OCI-LY3 (cell line): ENCODE measurements around the gene PLBD2.

ENCODE experiments used
- H2AFZ ChIP-seq: fragments of 200-600, 300-600 bp; shearing (Covaris generic); 2 replicates; pipeline ENCODE4 v1.6.0; 2014; ENCODE audit warnings: antibody characterized with exemption, low read depth, low read length
- H3K27ac ChIP-seq: fragments of 200-600, 300-600 bp; sonication (generic); 2 replicates; pipeline ENCODE4 v1.5.1; 2014; ENCODE audit warnings: mild to moderate bottlenecking, low read length, moderate library complexity, mixed read lengths
- H3K27me3 ChIP-seq: fragments of 200-600, 300-600 bp; sonication (generic); 2 replicates; pipeline ENCODE4 v1.6.1; 2014; ENCODE audit warnings: low read depth, low read length, mixed read lengths
- H3K36me3 ChIP-seq: fragments of 200-600, 300-600 bp; sonication (generic); replicated peaks from 2 replicates; pipeline ENCODE3; 2014; ENCODE audit warnings: low read depth, low read length, mixed read lengths
- H3K4me1 ChIP-seq: fragments of 300-600, 200-600 bp; sonication (generic); 2 replicates; pipeline ENCODE4 v1.6.1; 2014; ENCODE audit warnings: low read length, mixed read lengths
- H3K4me2 ChIP-seq: fragments of 200-600, 300-600 bp; sonication (generic); 2 replicates; pipeline ENCODE4 v1.6.1; 2014; ENCODE audit warnings: low read length, mixed read lengths
- H3K4me3 ChIP-seq: fragments of 300-600, 200-600 bp; sonication (generic); 2 replicates; pipeline ENCODE4 v1.5.1; 2014; ENCODE audit warnings: antibody characterized with exemption, mild to moderate bottlenecking, low read length, moderate library complexity
- H3K79me2 ChIP-seq: fragments of 300-600, 200-600 bp; shearing (Covaris generic); 2 replicates; pipeline ENCODE4 v1.6.1; 2014; ENCODE audit warnings: mild to moderate bottlenecking, low read length, mixed read lengths
- H3K9ac ChIP-seq: fragments of 300-600, 200-600 bp; shearing (Covaris generic); 2 replicates; pipeline ENCODE4 v1.6.0; 2014; ENCODE audit warnings: mild to moderate bottlenecking, low read length, moderate library complexity
- H3K9me3 ChIP-seq: fragments of 200-600, 300-600 bp; shearing (Covaris generic); 2 replicates; pipeline ENCODE4 v1.6.1; 2014; ENCODE audit warnings: low read length, mixed read lengths; ENCODE audit not compliant: insufficient read depth
- H4K20me1 ChIP-seq: fragments of 200-600, 300-600 bp; sonication (generic); 2 replicates; pipeline ENCODE4 v1.6.1; 2016; ENCODE audit warnings: low read length, mixed read lengths; ENCODE audit not compliant: insufficient read depth
- CTCF ChIP-seq: fragments of 200-600, 300-600 bp; sonication (generic); IDR thresholded peaks from 2 replicates; pipeline ENCODE4 v1.5.1; 2014; ENCODE audit warnings: antibody characterized with exemption, low read length, low read depth
- EZH2phosphoT487 ChIP-seq: fragments of 200-600 bp; shearing (Covaris generic); IDR thresholded peaks from 2 replicates; pipeline ENCODE4 v1.6.1; 2018; ENCODE audit warnings: antibody characterized with exemption, mixed run types, low read depth

PLBD2 gene

DNA sequence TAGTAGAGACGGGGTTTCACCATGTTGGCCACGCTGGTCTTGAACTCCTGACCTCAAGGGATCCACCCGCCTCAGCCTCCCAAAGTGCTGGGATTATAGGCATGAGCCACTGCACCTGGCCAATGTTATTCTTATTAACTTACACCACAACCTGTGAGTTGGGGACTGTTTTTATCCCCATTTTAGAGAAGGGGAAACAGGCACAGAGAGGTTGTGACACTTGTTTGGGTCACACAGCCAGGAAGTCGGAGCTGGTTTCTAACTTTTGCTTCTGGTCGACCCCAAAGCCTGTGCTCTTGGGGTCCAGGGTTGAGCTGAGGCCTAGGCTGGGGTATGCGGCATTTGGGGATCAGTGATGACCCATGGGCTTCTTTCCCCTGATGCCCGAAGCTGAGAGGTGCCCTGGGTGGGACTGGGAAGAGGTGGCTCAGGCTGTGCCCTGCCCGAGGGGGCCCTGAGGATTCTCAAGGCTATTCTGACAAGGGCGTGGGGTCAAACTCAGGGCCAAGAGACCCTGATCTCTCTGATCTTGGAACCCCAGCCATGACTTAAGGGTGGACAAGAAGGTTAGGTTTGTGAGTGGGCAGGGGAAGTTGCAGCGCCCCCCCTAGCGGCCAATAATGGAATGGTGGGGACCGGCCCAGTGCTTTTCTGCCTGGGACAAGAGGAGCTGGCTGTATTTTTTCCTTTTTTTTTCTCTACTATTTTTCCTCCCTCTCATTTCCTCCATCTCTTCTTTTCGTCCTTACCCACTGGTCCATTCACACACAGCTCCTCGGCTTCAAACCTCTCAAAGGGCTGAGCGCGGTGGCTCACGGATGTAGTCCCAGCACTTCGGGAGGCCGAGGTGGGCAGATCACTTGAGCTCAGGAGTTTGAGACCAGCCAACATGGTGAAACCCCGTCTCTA lies 66.8 kb downstream of the PLBD2 start:
- H2AFZ ChIP-seq = no peak overlapping the region

GRCh38 chr12:113425960-113426453 lies 67.6 kb downstream of the PLBD2 start:
- H3K4me3 ChIP-seq = peak overlapping the region; percentile 67
- H3K27me3 ChIP-seq = peaks cover 70% of the 10 kb centered on the region

More for the DNA sequence above, 66.8 kb downstream of the PLBD2 start:
- peaks cover 40% of the 10 kb centered on the region for H3K4me1 ChIP-seq
- no peaks in the 10 kb centered on the region for H3K9me3 ChIP-seq
- peak overlapping the region; percentile 67 for H3K4me3 ChIP-seq
- peaks cover 71% of the 10 kb centered on the region for H3K27me3 ChIP-seq
- peak overlapping the region; percentile 95 for H3K4me2 ChIP-seq
- no peaks in the 10 kb centered on the region for H3K36me3 ChIP-seq
- no peak overlapping the region for H3K9ac ChIP-seq
- no peak overlapping the region for H3K27ac ChIP-seq
- H4K20me1 ChIP-seq = peaks cover 6% of the 10 kb centered on the region; the same call in 1 of the 2 replicates
- H3K79me2 ChIP-seq = no peaks in the 10 kb centered on the region
- peak; percentile 77 for TF ChIP-seq CTCF
- no peak for TF ChIP-seq EZH2phosphoT487

DNA sequence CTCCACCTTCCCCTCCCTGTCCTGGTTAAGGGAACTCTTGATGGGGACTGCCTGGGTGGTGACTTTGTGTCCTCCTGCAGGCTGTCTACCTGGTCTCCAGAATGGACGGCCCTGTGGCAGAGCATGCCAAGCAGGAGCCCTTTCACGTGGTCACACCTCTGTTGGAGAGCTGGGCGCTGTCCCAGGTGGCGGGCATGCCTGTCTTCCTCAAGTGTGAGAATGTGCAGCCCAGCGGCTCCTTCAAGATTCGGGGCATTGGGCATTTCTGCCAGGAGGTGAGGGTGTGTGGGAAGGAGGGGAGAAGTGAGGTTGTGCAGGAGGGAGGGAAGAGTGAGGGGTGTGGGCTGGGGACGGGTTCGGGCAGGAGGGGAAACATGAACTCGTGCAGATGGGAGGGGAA lies 69.5 kb downstream of the PLBD2 start:
- no peak for TF ChIP-seq EZH2phosphoT487
- TF ChIP-seq CTCF = no peak
- H3K4me3 ChIP-seq = no peak overlapping the region
- H3K9ac ChIP-seq = no peak overlapping the region

More at GRCh38 chr12:113425960-113426453, 67.6 kb downstream of the PLBD2 start:
- no peak overlapping the region for H3K27ac ChIP-seq
- no peak for TF ChIP-seq EZH2phosphoT487
- TF ChIP-seq CTCF = no peak
- no peaks in the 10 kb centered on the region for H3K9me3 ChIP-seq
- no peak overlapping the region for H2AFZ ChIP-seq
- H3K4me1 ChIP-seq = peaks cover 31% of the 10 kb centered on the region
- peak overlapping the region; percentile 95 for H3K4me2 ChIP-seq
- H3K79me2 ChIP-seq = no peaks in the 10 kb centered on the region
- no peaks in the 10 kb centered on the region for H3K36me3 ChIP-seq
- H4K20me1 ChIP-seq = peaks cover 6% of the 10 kb centered on the region; the same call in 1 of the 2 replicates
- no peak overlapping the region for H3K9ac ChIP-seq

GRCh38 chr12:113428482-113428881 lies 70.1 kb downstream of the PLBD2 start:
- H3K9me3 ChIP-seq = no peaks in the 10 kb centered on the region
- no peak for TF ChIP-seq EZH2phosphoT487
- no peak for TF ChIP-seq CTCF
- H3K79me2 ChIP-seq = no peaks in the 10 kb centered on the region
- H3K27ac ChIP-seq = no peak overlapping the region
- no peak overlapping the region for H2AFZ ChIP-seq
- no peak overlapping the region for H3K4me3 ChIP-seq
- no peak overlapping the region for H3K4me2 ChIP-seq
- no peaks in the 10 kb centered on the region for H3K36me3 ChIP-seq
- peaks cover 67% of the 10 kb centered on the region for H3K27me3 ChIP-seq
- peaks cover 6% of the 10 kb centered on the region; the same call in 1 of the 2 replicates for H4K20me1 ChIP-seq
- H3K9ac ChIP-seq = no peak overlapping the region
- H3K4me1 ChIP-seq = peaks cover 13% of the 10 kb centered on the region

More for the DNA sequence above, 69.5 kb downstream of the PLBD2 start:
- Histone ChIP-seq H3K4me1 (peaks cover 14% of the 10 kb centered on the region), H3K9me3 (no peaks in the 10 kb centered on the region), H3K4me2 (no peak overlapping the region), H4K20me1 (peaks cover 6% of the 10 kb centered on the region; the same call in 1 of the 2 replicates), H2AFZ (no peak overlapping the region), H3K27me3 (peaks cover 69% of the 10 kb centered on the region), H3K36me3 (no peaks in the 10 kb centered on the region), H3K27ac (no peak overlapping the region), H3K79me2 (no peaks in the 10 kb centered on the region)
